Left renal cortex interstitium (tissue), 4 donors: ENCODE measurements around the gene CFTR. TPM values are rescaled to one million over a fixed set of nuclear protein-coding genes. Genes with fewer than 3 reads are reported as not detected.
A peak's percentile ranks its signal among the peaks of the same experiment; 100 is the strongest.

ENCODE experiments used
- DNase-seq, 4 donors: peaks; one replicate each; pipeline ENCODE4 v3.0.0-alpha.2; 2013; ENCODE audit warnings: low read depth in 4 of 4, low spot score in 2 of 4, missing footprints in 1 of 4
- polyA plus RNA-seq, 4 donors: library from polyadenylated mRNA; unstranded; fragments of 120-200 nt; gene quantifications; one replicate each; pipeline ENCODE4 v1.2.1, GENCODE V29; 2013; ENCODE audit not compliant: insufficient read length in 4 of 4

The CFTR gene
- polyA plus RNA-seq, 4 donors, result 2.1 to 11.1 (median 4.5) TPM

DNA sequence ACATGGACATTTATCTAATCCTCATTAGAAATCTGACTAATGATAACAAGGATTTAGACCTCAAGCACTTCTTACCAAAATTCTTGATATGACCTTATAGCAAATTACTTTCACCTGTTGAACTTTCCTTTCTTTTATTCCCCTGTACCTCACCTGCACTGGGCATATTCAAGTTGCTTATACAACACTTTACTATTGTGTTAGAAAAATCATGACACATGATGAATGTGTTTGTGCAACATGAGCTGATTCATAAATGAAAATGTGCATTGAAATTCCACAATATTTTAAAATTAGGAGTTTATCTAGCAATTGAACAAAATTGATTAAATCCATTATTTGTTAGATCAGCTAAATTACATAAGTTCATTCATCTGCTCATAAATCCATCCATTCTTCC is 160.6 kb downstream of the CFTR start:
- no peak for DNase-seq

GRCh38 chr7:117645481-117646165 is 165.8 kb downstream of the CFTR start:
- no peak for DNase-seq

GRCh38 chr7:117648203-117648866 is 168.5 kb downstream of the CFTR start:
- no peak for DNase-seq

DNA sequence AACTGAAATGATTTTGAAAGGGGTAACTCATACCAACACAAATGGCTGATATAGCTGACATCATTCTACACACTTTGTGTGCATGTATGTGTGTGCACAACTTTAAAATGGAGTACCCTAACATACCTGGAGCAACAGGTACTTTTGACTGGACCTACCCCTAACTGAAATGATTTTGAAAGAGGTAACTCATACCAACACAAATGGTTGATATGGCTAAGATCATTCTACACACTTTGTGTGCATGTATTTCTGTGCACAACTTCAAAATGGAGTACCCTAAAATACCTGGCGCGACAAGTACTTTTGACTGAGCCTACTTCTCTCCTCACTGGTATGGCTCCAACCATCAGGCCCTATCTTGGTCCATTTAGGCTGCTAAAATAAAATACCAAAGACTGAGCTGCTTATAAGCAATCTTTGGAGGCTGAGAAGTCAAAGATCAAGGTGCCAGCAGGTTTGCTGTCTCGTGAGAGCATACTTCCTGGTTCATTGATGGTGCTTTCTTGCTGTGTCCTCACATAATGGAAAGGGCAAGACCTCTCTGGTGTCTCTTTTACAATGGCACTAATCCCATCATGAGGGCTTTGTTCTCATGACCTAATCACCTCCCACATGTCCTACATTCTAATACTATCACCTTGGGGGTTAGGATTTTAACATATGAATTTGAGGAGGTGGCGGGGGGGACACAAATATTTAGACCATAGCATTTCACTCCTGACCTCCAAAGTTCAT is 173.3 kb downstream of the CFTR start:
- DNase-seq, result no peak

DNA sequence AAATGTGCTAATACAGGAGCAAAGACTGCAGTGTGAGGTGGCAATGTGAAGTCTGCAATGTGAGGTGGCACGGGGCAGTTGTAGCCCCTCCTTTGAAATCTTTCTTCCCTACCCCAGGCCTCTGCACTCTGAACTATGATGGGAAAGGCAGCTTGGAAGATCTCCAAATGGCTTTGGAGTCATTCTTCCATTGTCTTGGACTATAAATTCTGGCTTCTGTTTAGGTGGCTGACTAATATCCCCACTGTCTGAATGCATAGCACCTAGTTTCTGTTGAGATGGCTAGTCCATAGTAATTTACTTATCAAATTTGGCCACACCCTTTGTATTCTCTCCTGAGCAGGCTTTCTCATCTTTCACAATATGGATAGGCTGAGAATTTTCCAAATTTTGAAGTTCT is 175.0 kb downstream of the CFTR start:
- DNase-seq, result no peak

- no peak for DNase-seq
These were observed 177.0 kb downstream of the CFTR start for GRCh38 chr7:117656806-117657205.

GRCh38 chr7:117659531-117660011 is 179.7 kb downstream of the CFTR start:
- DNase-seq, result no peak

DNA sequence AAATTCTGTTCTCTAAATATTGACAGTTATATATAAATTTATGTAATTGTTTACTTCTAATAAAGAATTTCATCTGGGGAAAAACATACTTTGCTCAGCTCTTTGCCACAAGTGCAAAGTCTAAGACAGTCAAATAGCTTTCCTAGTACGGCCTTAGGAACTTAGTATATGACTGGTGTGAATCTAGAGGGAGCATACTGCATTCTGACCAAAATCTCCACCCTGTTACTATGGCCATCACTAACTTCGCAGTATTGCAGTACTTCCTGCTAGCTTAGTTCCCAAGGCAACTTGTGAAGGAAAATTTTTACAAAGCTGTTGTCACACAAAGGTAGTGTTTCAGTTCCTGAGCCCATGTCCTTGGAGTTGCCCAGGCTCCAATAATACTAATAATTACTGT is 181.5 kb downstream of the CFTR start:
- DNase-seq, result no peak

- no peak for DNase-seq
These were observed 184.2 kb downstream of the CFTR start for GRCh38 chr7:117664047-117664446.

GRCh38 chr7:117665368-117665767 is 185.5 kb downstream of the CFTR start:
- no peak for DNase-seq

GRCh38 chr7:117666031-117666430 is 186.2 kb downstream of the CFTR start:
- DNase-seq, result no peak

DNA sequence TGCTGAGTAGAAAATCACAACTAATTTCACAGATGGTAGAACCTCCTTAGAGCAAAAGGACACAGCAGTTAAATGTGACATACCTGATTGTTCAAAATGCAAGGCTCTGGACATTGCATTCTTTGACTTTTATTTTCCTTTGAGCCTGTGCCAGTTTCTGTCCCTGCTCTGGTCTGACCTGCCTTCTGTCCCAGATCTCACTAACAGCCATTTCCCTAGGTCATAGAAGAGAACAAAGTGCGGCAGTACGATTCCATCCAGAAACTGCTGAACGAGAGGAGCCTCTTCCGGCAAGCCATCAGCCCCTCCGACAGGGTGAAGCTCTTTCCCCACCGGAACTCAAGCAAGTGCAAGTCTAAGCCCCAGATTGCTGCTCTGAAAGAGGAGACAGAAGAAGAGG is 186.9 kb downstream of the CFTR start:
- DNase-seq, result no peak

DNA sequence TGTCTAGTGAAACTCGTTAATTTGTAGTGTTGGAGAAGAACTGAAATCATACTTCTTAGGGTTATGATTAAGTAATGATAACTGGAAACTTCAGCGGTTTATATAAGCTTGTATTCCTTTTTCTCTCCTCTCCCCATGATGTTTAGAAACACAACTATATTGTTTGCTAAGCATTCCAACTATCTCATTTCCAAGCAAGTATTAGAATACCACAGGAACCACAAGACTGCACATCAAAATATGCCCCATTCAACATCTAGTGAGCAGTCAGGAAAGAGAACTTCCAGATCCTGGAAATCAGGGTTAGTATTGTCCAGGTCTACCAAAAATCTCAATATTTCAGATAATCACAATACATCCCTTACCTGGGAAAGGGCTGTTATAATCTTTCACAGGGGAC is 187.6 kb downstream of the CFTR start:
- DNase-seq, result no peak

DNA sequence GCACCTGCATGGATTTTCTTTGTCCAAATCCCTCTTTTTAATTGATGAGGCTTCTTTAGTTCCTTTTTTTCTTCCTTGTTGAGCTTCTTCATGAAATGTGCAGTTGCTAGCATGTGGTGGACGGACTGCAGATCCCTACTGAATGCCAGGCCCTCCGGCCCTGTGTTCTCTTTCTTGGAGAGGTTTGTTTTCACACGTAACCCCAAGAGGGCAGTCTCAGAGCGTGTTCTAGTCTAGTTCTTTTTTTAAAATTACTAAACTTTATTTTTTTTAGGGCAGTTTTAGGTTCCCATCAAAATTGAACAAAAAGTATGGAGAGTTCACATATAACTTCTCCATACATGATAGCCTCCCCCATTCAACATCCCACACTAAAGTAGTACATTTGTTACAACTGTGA is 190.0 kb downstream of the CFTR start:
- DNase-seq, result no peak

- no peak for DNase-seq
These were observed 192.6 kb downstream of the CFTR start for GRCh38 chr7:117672453-117672852.

DNA sequence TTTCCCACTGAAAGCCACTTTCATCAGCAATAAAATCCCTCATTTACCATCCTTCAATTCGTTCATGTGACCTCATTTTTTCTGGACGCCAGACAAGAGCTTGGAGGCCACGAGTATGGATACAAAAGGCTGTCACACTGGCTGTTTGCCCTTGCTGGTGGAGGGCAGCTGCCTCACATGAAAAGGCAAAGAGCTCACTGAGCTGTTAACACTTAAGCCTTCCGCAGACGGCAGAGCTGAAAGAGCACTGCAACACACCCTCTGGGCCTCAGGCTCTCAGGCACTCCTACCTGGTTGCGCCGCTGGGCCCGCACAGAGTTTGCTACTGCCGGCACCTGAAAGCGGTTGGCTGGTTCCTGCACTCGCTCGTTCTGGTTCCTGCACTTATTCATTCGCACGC is 193.5 kb downstream of the CFTR start:
- peak in 2 of 4 donors; percentile 14 to 24 for DNase-seq

DNA sequence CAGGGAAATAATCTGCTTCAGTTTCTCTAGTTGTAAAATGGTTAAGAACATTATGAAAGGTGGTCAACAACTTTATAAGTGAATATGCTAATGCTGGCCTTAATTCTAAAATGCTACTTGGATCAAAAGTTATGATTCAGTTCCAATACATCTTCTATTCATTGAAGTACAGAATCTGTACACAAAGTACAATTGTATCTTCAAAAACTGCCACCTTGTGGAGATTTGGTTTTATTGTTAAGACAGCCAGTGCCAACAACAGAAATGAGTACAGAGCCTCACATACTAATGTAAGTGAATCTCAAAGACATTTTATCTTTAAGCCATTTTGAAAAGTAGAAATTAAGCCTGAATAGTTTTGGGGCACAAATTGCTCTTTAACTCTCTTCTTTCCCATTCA is 194.0 kb downstream of the CFTR start:
- no peak for DNase-seq

- no peak for DNase-seq
These were observed 194.8 kb downstream of the CFTR start for GRCh38 chr7:117674617-117675016.

DNA sequence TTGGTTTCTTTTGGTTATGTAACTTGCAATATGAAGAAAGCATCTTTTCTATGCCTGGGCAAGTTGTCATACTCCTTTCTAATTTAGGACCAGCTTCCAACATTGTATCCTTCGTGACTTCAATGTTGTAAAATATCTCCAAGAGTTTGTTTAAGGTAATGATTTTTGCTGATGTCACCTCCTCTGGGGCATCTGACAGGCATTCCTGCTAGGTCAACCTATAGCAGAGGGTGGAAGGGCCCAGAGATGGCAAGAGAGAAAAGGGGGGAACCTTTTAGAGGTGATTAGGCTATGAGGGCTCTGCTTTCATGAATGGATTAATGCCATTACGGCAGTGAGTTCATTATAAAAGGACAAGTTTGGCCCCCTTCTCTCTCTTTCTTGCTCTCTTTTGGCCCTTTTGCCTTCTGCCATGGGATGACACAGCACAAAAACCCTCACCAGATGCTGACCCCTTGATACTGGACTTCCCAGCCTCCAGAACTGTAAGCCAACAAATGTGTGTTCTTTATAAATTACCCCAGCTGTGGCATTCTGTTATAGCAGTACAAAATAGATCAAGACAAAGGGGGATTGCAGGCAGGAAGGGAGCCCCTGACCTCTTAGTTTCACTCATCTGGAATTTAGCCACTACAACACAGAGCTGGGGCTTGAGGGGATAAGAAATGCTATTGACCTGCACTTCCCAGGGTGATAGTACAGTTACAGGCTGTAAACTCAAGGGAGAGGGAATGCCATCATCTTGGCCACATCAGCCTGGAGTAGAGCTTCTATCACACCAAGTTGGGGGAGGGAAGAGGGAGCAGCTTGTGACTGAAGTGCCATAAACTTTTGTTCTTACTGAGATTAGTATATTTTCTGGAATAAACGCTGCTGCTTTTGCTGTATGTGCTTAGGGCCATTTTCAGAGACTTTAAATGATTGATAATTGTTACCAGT is 195.9 kb downstream of the CFTR start:
- DNase-seq, result no peak

- no peak for DNase-seq
These were observed 199.3 kb downstream of the CFTR start for GRCh38 chr7:117679120-117679519.
